Stimulated activated CD8-positive, alpha-beta memory T cell treated with anti-CD3 and anti-CD28 coated beads, Interleukin-7, amount 100 ng/mL, for 4 hours (primary cell): ENCODE results near the gene ULBP1.
"Not testable (repeated sequence)": the region's sequence is repeated elsewhere in the genome, so short reads cannot be mapped to it uniquely, and the experiment has no call there.

Source experiments
- DNase-seq, 2 donors: peaks; one replicate each; pipeline ENCODE4 v3.0.0-alpha.2; 2020; ENCODE audit warnings: low read depth in 2 of 2

ULBP1 gene

DNA sequence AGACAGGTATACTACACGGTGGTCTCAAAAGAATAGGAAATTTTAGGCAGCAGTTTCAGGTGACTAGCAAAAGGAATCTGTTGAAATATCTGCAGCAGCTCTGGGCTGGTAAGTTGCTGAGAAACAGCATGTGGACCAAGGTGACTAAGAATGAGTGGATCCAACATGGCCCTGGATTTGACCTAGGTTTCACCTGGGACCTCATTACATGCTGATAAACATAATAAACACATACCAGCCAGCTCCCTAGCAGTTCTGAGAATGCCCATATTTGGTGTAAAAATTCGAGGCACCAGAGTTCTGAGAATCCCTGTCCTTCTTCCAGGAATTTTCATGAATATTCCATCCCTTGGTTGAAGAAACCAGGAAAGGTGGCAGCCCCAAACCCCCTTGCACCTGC is 10.4 kb upstream of the ULBP1 start:
- DNase-seq, result not testable (repeated sequence)

GRCh38 chr6:149953934-149954327 is 9.8 kb upstream of the ULBP1 start:
- not testable (repeated sequence) for DNase-seq

DNA sequence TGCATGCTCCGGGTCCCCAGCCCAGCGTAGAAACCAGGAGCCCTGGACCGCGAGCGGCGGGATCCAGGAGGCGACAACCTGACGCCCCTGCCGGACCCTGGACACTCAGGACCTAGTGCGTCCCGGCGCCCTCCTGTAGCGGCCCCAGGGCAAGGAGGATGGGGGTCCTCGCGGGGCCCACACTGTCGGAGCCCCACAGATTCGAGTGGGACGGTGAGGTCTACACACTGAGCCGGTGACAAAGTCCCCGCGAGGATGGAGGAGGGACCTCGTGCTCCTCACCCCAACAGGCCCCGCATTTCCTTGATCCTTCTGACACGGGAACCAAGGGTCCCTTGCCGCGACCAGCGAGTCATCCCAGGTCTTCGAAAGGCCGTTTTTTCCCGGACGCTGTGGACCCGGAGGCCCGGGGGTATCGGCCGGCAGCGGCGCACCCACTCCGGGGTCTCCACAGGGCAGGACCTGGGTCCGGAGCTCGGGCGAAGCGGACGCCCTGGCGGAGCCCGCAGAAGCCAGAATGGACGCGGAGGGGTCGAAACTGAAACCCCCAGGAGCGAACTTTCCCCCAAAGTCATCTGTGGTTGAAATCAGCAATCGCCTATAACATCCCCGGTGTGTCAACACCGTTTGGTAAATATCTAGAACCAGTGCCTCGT is 9.3 kb upstream of the ULBP1 start:
- not testable (repeated sequence) for DNase-seq

DNA sequence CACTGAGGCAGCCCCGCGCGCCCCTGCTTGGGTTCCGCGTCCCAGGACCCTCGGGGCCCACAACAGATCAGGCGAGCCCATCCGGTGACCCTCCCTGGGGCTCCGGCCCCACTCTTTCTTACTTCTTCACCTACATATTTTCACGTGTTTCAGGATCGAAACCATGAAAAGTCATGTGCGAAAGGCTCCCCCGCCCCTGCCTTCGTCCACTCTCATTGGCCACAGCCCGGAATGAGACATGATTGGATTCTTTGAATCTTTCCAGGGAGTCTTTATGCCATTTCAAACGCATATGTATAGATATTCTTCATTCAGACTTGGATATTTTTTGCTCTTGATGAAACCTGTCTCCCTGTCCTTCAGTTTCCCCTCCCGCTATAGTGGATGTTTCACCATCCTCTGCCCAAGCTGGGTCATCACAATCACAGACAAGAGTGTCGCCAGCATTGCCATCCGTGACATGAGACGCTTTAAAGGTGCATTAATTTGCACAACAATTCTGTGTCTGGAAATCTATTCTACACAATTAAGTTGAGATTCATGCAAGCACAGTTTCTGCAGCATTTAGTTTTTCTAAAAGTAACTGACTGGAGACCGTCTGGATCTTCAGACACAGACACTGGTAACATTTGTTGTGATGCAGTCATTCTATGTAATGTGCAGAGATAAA is 8.6 kb upstream of the ULBP1 start:
- not testable (repeated sequence) for DNase-seq

DNA sequence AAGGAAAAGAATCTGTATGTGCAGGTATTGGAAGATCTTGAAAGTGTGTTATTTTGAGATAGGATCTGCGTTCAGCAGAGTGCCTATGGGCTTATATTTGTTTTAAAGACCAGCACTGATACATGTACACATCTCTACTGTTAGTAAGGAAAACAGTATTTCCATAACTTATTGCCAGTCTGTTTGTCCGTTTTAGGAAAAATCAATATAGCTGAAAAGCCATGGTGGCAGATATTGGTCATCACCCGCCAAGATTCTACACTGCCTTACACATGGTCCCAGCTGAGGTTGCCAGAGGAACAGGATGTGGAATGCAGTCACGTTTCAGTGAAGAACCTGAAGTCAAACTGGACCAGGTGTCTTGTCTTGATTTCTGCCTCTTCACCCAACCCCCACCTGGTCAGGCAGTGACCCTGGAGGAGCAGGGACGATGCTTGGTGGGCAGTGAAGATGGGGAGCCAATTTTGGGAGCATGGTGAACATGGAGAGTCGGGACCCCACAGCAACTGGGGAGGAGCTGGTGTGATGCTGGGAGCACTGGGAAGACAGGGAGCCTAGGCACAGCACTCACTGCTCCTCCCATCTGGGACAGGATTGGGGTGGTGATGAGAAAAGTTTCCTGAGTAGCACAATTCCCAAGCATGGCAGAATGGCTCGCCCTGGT is 8.0 kb upstream of the ULBP1 start:
- not testable (repeated sequence) for DNase-seq

GRCh38 chr6:149958124-149958523 is 5.6 kb upstream of the ULBP1 start:
- DNase-seq, result not testable (repeated sequence)

- DNase-seq, result not testable (repeated sequence)
Observed at GRCh38 chr6:149959806-149960205, 3.9 kb upstream of the ULBP1 start.

DNA sequence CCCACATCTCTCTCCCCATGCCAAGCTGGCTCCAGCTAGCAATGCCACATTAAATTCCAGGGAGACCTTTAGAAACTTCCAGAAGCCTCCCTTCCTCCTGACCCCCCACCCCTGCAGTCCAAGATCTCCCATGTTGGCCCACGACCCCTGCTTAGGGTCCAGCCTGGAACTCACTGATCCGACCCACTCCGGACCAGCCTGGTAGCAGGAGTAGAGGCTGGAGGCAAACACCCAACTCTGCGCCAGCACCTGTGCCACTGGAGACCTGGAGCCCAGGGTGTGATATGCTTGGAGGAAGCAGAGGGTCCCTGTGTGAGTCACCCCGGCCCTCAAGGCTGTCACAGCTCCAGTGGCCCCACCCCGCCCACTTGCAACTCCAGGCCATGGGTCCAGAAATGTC is 3.3 kb upstream of the ULBP1 start:
- no peak for DNase-seq

GRCh38 chr6:149961728-149962425 is 1.9 kb upstream of the ULBP1 start:
- DNase-seq, result no peak

DNA sequence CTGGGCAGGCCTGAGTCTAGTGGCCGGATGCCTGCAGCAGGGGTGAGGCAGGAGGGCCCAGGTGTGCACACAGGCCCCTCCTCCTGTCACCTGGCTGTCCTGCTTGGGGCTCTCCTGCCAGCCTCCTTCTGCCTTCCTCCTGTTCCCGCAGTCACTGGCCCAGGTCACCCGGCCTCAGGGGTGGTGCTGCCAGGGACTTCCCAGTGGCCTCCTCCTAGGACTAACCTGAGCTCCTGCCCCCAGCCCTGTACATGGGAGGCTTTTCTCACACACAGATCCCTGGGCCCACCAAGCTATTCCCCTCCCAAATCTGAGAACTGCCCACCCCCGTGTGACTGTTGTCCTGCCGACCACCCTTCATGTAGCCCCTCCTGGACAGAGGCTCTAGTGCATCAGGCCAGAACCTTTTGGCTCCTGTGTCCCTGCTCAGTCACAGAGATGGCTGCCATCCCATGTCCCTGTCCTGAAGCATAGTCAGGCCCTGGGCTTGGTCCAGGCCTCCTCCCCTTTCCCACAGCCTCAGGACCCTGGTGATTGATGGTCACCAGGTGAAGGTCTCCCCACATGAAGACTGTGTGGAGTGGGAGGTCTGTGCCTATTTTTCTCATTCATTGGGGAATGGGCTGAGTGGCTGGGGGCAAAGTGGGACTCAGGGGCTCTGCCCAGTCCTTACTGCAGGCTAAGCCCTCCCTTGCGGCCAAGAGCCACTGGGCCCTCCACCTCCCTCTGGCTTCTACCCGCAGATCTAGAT is 1.1 kb upstream of the ULBP1 start:
- no peak for DNase-seq

- no peak for DNase-seq
Observed at GRCh38 chr6:149963212-149963461, 606 bp upstream of the ULBP1 start.

GRCh38 chr6:149964308-149965193 is 808 bp downstream of the ULBP1 start:
- DNase-seq, result no peak

- no peak for DNase-seq
Observed at GRCh38 chr6:149965194-149966020, 1.7 kb downstream of the ULBP1 start.

DNA sequence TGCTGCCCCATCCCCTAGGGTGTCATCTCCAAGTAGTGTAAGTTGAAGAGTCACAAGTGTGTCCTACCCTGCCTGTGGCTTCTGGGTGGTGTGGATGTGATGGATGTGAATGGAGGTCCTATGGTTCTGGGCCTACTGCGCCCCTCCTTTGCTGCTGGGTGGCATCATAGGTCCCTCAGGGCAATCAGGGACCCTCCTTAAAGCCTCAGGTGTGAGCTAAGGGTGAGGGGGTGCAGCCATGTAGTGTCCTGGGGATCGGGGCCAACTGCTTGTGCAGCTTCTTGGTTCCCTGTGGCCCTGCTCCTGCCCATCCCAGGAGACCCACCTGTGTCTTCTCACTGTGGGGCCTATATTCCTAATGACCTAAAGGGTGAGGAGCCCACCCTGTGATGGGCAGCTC is 2.6 kb downstream of the ULBP1 start:
- DNase-seq, result not testable (repeated sequence)

GRCh38 chr6:149967591-149967990 is 3.8 kb downstream of the ULBP1 start:
- DNase-seq, result no peak

DNA sequence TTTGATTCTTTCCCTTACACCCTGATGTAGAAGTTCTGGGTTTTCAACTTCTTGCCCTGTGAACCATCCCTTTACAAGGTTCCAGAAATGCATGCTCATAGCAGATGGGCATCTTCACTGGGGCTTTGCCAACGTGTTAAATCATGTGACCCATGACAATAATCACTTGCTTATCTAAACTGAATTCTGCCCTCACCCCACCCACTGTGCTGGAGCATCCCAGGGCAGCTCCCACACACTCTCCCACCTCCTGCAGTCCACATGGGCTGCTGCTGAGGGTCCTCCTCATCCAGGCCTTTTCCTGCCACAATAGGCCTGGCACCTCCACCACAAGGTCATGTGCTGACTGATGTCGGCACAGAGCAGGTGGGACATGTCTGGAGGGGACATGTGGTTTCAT is 4.3 kb downstream of the ULBP1 start:
- not testable (repeated sequence) for DNase-seq

DNA sequence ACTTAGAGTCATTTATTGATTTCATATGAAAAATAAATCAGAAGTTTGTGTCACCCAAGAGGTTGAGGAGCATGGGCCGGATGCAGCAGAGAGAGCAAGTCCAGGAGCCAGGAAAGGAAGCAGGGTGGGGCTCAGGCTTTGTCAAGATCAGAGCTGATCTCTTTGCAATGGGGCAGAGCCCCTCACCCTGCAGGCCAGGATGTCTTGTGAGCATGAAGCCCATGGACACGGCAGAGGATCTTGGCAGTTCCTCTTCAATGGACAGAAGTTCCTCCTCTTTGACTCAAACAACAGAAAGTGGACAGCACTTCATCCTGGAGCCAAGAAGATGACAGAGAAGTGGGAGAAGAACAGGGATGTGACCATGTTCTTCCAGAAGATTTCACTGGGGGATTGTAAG is 5.2 kb downstream of the ULBP1 start:
- not testable (repeated sequence) for DNase-seq

GRCh38 chr6:149969635-149970034 is 5.9 kb downstream of the ULBP1 start:
- DNase-seq, result no peak

DNA sequence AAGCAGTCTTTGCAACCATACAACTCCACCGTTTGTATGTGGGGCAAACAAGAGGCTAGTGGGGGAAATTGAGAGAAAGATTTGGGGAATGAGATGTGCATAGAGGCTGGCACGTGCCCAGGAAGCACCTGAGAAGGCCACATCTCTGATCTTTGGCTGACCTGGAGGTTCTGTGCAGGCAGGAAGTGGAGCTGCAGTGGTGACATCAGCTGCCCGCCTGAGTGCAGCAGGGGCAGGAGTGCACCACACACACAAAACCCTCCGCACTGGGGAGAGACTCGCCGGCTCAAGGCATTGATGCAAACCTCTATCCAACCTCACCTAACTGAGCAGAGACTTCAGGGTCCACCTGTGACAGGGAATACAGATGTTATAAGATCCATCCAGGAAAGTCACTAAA is 10.7 kb downstream of the ULBP1 start:
- DNase-seq, result not testable (repeated sequence)

DNA sequence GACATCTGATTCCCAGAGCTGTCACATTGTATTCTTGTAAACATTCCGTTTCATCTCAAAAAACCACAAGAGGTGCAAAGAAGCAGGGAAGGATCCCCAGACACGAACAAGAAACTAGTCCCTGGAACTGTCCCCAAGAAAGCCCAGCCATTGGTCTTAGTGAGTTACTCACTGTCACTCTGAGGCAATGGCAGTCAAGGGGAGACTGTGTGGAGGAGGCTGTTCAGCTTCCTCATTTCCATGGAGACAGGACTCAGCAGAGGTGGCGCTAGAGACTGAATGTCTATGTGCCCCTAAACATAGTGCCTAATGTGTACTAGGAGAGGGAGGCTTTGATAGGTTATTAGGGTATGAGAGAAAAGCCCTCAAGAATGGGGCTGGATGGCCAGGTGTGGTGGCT is 11.1 kb downstream of the ULBP1 start:
- no peak for DNase-seq
